ENCODE measurements around the gene TMEM106C.

TMEM106C gene

DNA sequence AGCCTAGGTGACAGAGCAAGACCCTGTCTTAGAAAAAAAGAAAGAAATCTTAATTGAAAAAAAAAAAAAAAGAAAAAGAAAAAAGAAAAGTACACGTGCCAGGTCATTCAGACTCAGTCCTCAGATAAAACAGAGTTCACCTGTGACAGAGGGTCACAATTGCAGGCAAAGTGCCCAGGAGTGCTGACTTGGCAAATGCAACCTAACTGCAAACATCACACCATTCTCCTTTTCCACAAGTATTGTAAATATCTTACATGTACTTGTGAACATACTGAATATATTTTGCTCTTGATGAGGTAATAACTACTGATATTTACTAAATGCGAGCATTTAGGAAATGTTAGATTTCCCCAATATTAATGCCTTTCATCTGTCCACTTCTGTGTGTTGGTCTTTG, 49.9 kb downstream of the TMEM106C start:
- no peak for DNase-seq (ENCODE audit: low spot score)
- in situ Hi-C loops (cut with MboI; ENCODE audit: low sequenced_read_pairs, unreplicated experiment), result no loop called here
- TF ChIP-seq, protein P1, sequence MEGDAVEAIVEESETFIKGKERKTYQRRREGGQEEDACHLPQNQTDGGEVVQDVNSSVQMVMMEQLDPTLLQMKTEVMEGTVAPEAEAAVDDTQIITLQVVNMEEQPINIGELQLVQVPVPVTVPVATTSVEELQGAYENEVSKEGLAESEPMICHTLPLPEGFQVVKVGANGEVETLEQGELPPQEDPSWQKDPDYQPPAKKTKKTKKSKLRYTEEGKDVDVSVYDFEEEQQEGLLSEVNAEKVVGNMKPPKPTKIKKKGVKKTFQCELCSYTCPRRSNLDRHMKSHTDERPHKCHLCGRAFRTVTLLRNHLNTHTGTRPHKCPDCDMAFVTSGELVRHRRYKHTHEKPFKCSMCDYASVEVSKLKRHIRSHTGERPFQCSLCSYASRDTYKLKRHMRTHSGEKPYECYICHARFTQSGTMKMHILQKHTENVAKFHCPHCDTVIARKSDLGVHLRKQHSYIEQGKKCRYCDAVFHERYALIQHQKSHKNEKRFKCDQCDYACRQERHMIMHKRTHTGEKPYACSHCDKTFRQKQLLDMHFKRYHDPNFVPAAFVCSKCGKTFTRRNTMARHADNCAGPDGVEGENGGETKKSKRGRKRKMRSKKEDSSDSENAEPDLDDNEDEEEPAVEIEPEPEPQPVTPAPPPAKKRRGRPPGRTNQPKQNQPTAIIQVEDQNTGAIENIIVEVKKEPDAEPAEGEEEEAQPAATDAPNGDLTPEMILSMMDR (IDR thresholded peaks at IDR 0.05; ENCODE audit: borderline replicate concordance, control extremely low read depth, extremely low read depth, insufficient read depth, missing control alignments), result no peak

DNA sequence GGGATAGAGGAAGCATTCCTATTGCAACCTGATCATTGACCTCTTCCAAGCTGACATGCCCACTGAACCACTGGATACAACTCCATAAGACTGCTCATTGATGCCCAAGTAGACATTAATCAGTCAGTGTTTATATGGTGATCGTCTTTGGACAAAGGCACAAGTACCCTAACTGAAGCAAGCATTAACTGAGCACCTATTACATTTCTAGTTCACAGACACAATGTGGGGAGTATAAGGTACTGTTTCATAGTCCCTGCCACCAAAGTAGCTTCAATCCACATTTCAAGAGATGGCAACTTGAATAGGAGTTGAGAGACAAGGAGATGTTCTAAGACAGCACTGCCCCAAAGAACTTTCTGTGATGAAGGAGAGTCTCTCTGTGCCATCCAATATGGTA, 51.7 kb downstream of the TMEM106C start:
- TF ChIP-seq, protein P1 (IDR thresholded peaks at IDR 0.05; ENCODE audit: borderline replicate concordance, control extremely low read depth, extremely low read depth, insufficient read depth, missing control alignments), result no peak
- in situ Hi-C loops (cut with MboI; ENCODE audit: low sequenced_read_pairs, unreplicated experiment), result no loop called here
- DNase-seq (ENCODE audit: low spot score), result no peak

DNA sequence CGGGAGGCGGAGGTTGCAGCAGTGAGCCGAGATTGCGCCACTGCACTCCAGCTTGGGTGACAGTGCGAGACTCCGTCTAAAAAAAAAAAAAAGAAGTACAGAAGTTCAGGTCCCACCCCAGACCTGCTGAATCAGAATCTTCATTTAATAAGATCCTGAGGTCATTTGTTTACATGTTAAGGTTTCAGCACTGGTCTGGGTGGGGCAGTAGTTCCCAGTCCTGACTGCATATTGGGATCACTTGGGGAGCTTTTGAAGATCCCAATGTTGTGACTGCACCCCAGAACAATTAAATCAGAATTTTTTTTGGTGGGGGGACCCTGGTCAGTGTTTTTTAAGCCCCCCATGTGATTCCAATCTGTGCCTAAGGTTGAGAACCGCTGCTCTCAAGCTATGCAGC, 52.6 kb downstream of the TMEM106C start:
- TF ChIP-seq, protein P1 (IDR thresholded peaks at IDR 0.05; ENCODE audit: borderline replicate concordance, control extremely low read depth, extremely low read depth, insufficient read depth, missing control alignments), result no peak
- in situ Hi-C loops (cut with MboI; ENCODE audit: low sequenced_read_pairs, unreplicated experiment), result no loop called here
- no peak for DNase-seq (ENCODE audit: low spot score)

DNA sequence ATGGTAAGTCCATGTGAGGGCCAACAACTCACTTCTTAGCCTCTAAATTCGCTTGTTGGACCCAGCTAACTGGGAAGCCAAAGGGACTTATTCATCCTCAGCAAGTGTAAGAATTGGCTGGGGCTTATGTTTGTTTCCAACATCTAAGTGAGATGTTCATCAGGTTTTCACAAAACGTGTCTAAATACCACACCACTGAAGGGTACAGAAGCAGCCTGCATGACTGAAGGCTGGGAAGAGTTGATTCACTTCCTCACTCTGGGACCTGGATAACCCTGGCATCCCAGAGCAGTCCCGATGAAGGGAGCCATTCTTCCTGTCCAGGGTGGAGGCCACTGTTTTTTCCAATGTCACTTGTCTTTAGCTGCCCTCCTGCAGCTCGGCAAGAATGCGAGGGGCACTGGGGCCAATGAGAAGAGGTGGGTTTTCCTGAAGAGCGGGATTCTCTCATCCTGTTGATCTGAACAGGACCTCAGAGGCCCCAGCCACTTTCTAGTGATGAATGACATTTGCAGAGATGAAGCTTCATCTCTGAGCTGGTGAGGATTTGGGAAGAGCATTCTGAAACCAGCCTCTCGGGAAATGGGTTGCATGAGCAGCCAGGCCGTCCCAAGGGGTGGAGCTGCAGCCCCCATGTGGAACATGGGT, 53.1 kb downstream of the TMEM106C start:
- no peak for DNase-seq (ENCODE audit: low spot score)
- TF ChIP-seq, protein P1 (IDR thresholded peaks at IDR 0.05; ENCODE audit: borderline replicate concordance, control extremely low read depth, extremely low read depth, insufficient read depth, missing control alignments), result no peak
- in situ Hi-C loops (cut with MboI; ENCODE audit: low sequenced_read_pairs, unreplicated experiment), result no loop called here

DNA sequence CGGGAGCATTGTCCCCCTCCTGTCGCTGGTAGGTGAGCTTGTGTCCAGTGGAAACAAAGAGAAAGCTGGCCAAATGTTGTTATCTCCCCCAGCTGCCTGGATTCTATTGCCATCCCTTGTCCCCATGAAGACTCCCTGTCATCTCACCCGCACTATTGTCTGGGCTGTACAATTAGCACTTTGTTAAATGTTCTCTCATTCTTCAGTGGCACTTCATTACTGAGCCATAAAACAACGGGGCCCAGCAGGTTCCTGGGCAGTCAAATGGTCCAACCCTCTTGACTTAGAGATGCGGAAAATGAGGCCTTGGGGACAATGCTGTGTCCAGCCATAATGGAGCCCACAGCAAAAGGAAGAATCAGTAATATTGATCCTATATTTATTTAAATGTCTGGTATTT, 54.1 kb downstream of the TMEM106C start:
- in situ Hi-C loops (cut with MboI; ENCODE audit: low sequenced_read_pairs, unreplicated experiment), result no loop called here
- TF ChIP-seq, protein P1 (IDR thresholded peaks at IDR 0.05; ENCODE audit: borderline replicate concordance, control extremely low read depth, extremely low read depth, insufficient read depth, missing control alignments), result no peak
- no peak for DNase-seq (ENCODE audit: low spot score)

DNA sequence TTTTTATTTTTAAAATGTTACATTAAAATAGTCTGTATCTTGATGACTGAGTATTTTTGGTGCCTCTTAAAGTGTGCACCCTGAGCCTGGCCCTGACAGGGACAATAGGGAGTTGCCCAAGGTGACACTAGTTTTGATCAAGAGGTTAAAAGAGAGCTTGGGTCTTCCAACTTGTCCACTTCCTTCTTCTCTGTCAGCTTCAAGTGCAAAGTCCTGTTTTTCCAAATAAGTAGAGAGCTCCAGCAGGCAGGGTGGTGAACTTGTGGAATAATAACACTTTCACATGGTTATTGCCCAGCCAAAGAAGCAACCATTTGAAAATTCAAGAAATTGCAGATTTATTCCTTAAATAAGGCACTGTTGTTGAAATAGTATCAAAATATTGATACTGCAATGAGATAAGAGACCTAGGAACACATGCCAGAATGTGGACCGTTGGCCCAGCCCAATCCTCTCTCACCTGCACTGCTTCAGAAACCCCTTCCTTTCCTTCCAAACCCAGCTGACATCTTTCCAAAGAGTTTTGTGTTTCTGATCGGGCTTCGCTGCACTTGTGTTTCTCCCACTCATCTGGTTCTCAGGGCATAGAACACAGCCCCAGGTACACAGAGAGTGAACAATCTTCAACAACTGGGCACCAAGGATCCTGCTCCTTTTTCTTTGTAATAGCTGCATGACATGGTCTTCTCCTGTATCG, 54.7 kb downstream of the TMEM106C start:
- no peak for DNase-seq (ENCODE audit: low spot score)
- in situ Hi-C loops (cut with MboI; ENCODE audit: low sequenced_read_pairs, unreplicated experiment), result no loop called here

More for the DNA sequence above, 54.7 kb downstream of the TMEM106C start:
- TF ChIP-seq, protein P1 (IDR thresholded peaks at IDR 0.05; ENCODE audit: borderline replicate concordance, control extremely low read depth, extremely low read depth, insufficient read depth, missing control alignments), result no peak
